Vagina (tissue), 2 donors: ENCODE measurements around the gene ANP32B.

ENCODE experiments used
- CTCF ChIP-seq, 3 experiments: fragments of 450-650 bp in 2 of 3; fragments of 200-600 bp in 1 of 3; sonication (generic) in 1 of 3; IDR thresholded peaks; one replicate each; pipeline ENCODE4 v1.5.1; 2017 to 2019; ENCODE audit warnings: antibody characterized with exemption in 3 of 3, mild to moderate bottlenecking in 2 of 3, moderate library complexity in 2 of 3
- POLR2AphosphoS5 ChIP-seq, 2 donors: sonication (generic); formaldehyde crosslinking; IDR thresholded peaks; one replicate each; pipeline ENCODE4 v1.9.0; 2017; ENCODE audit warnings: antibody characterized with exemption in 2 of 2, mild to moderate bottlenecking in 2 of 2, low read depth in 1 of 2; ENCODE audit not compliant: insufficient read depth in 1 of 2

DNA sequence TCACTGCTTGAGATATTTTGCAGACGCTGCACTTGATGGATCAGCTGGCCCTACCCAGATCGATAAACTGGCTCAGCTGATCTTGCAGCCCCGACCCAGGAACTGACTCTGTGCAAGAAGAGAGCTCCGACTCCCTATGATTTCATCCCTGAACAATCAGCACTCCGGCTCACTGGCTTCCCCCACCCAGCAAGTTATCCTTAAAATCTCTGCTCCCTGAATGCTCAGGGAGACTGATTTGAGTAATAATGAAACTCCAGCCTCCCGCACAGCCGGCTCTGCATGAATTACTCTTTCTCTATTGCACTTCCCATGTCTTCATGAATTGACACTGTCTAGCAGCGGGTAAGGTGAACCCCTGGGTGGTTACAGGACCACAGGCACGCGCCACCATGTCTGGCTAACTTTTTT lies 56.5 kb downstream of the ANP32B start:
- no peak for TF ChIP-seq CTCF (IDR thresholded peaks at IDR 0.05)
- no peak for TF ChIP-seq POLR2AphosphoS5 (IDR thresholded peaks at IDR 0.05; ENCODE audit: insufficient read depth in 1 of 2, low read depth in 1 of 2)
